HUES6 (cell line): Measurements from ENCODE around the gene NELFB.

Source experiments
- H3K27ac ChIP-seq: 2 replicates; pipeline ENCODE4 v1.7.0; 2013; ENCODE audit warnings: low read depth, mild to moderate bottlenecking, low read length, inconsistent platforms
- H3K27me3 ChIP-seq: 2 replicates; pipeline ENCODE4 v1.6.1; 2013; ENCODE audit warnings: low read length; ENCODE audit not compliant: control insufficient read depth, insufficient read depth
- H3K36me3 ChIP-seq: 2 replicates; pipeline ENCODE4 v1.6.1; 2013; ENCODE audit warnings: low read length; ENCODE audit not compliant: control insufficient read depth, insufficient read depth
- H3K4me1 ChIP-seq: 2 replicates; pipeline ENCODE4 v1.6.1; 2013; ENCODE audit warnings: low read length; ENCODE audit not compliant: control insufficient read depth, insufficient read depth
- H3K4me3 ChIP-seq: 2 replicates; pipeline ENCODE4 v1.5.1; 2013; ENCODE audit warnings: low read depth, low read length
- H3K9ac ChIP-seq: one replicate; pipeline ENCODE4 v1.6.1; 2013; ENCODE audit warnings: mild to moderate bottlenecking, low read length
- H3K9me3 ChIP-seq: 2 replicates; pipeline ENCODE4 v1.6.1; 2013; ENCODE audit warnings: low read depth, low read length; ENCODE audit not compliant: control insufficient read depth, insufficient read depth

Gene NELFB

GRCh38 chr9:137276473-137277328 is 21.6 kb downstream of the NELFB start:
- Histone ChIP-seq H3K9me3 (no peaks in the 10 kb centered on the region), H3K27me3 (peaks cover under 1% of the 10 kb centered on the region), H3K9ac (peak overlapping the region; percentile 66), H3K4me3 (peak overlapping the region; percentile 54), H3K4me1 (peaks cover 38% of the 10 kb centered on the region), H3K27ac (peak overlapping the region; percentile 89), H3K36me3 (peaks cover 23% of the 10 kb centered on the region)

GRCh38 chr9:137277329-137278041 is 22.4 kb downstream of the NELFB start, which contains the start of gene TOR4A:
TSS of gene TOR4A (plus strand) at chr9:137277726. CDS start at chr9:137278690, 964 bp downstream.
- Histone ChIP-seq H3K27me3 (peaks cover 3% of the 10 kb centered on the region), H3K4me1 (peaks cover 38% of the 10 kb centered on the region), H3K9me3 (no peaks in the 10 kb centered on the region), H3K27ac (peak within 1 kb of the TSS; percentile 89), H3K9ac (peak within 1 kb of the TSS; percentile 66), H3K4me3 (peak within 1 kb of the TSS; percentile 54), H3K36me3 (peaks cover 16% of the 10 kb centered on the region)

GRCh38 chr9:137278061-137278701 is 23.1 kb downstream of the NELFB start:
- Histone ChIP-seq H3K9me3 (no peaks in the 10 kb centered on the region), H3K4me3 (peak overlapping the region; percentile 54), H3K4me1 (peaks cover 37% of the 10 kb centered on the region), H3K27me3 (peaks cover 3% of the 10 kb centered on the region), H3K36me3 (peaks cover 13% of the 10 kb centered on the region), H3K9ac (peak overlapping the region; percentile 66), H3K27ac (peak overlapping the region; percentile 89; the same call in 1 of the 2 replicates)

GRCh38 chr9:137278721-137279711 is 23.9 kb downstream of the NELFB start:
- H3K27ac ChIP-seq = no peak overlapping the region
- no peaks in the 10 kb centered on the region for H3K9me3 ChIP-seq
- peaks cover 35% of the 10 kb centered on the region for H3K4me1 ChIP-seq
- no peak overlapping the region for H3K9ac ChIP-seq
- peak overlapping the region; percentile 42 for H3K4me3 ChIP-seq
- peaks cover 8% of the 10 kb centered on the region; the same call in 1 of the 2 replicates for H3K36me3 ChIP-seq
- peaks cover 3% of the 10 kb centered on the region for H3K27me3 ChIP-seq

GRCh38 chr9:137279741-137280473 is 24.8 kb downstream of the NELFB start:
- H3K4me1 ChIP-seq = peaks cover 32% of the 10 kb centered on the region
- H3K36me3 ChIP-seq = 0 out of 2 replicates have a peak, but pooled peaks cover 5% of the 10 kb centered on the region
- no peak overlapping the region for H3K4me3 ChIP-seq
- no peak overlapping the region for H3K27ac ChIP-seq
- H3K9me3 ChIP-seq = no peaks in the 10 kb centered on the region
- H3K9ac ChIP-seq = no peak overlapping the region
- peaks cover 3% of the 10 kb centered on the region for H3K27me3 ChIP-seq

- Histone ChIP-seq H3K4me3 (peak overlapping the region; percentile 60), H3K9ac (peak overlapping the region; percentile 5)
These were observed 25.6 kb downstream of the NELFB start for GRCh38 chr9:137280474-137281344.

GRCh38 chr9:137281345-137282116 is 26.4 kb downstream of the NELFB start:
- no peaks in the 10 kb centered on the region for H3K9me3 ChIP-seq
- H3K4me1 ChIP-seq = peaks cover 18% of the 10 kb centered on the region
- peaks cover 3% of the 10 kb centered on the region for H3K27me3 ChIP-seq
- H3K36me3 ChIP-seq = 0 out of 2 replicates have a peak, but pooled peaks cover 5% of the 10 kb centered on the region
- H3K27ac ChIP-seq = no peak overlapping the region
- H3K4me3 ChIP-seq = peak overlapping the region; percentile 60
- peak overlapping the region; percentile 5 for H3K9ac ChIP-seq

More at GRCh38 chr9:137280474-137281344, 25.6 kb downstream of the NELFB start:
- Histone ChIP-seq H3K9me3 (no peaks in the 10 kb centered on the region), H3K36me3 (0 out of 2 replicates have a peak, but pooled peaks cover 5% of the 10 kb centered on the region), H3K27ac (no peak overlapping the region), H3K4me1 (peaks cover 26% of the 10 kb centered on the region), H3K27me3 (peaks cover 3% of the 10 kb centered on the region)

GRCh38 chr9:137286975-137287383 is 31.9 kb downstream of the NELFB start:
- H3K9ac ChIP-seq = no peak overlapping the region
- no peak overlapping the region for H3K4me3 ChIP-seq
- no peaks in the 10 kb centered on the region for H3K36me3 ChIP-seq
- H3K27me3 ChIP-seq = no peaks in the 10 kb centered on the region; the same call in 1 of the 2 replicates
- no peak overlapping the region for H3K27ac ChIP-seq
- no peaks in the 10 kb centered on the region for H3K4me1 ChIP-seq
- H3K9me3 ChIP-seq = no peaks in the 10 kb centered on the region
